IPS-20b (cell line): ENCODE data around the gene KCNMA1.

ENCODE experiments used
- H3K27ac ChIP-seq: one replicate; pipeline ENCODE4 v1.5.1; 2013; ENCODE audit warnings: low read length
- H3K27me3 ChIP-seq: 2 replicates; pipeline ENCODE4 v1.6.1; 2013; ENCODE audit warnings: mild to moderate bottlenecking, low read length, inconsistent platforms; ENCODE audit not compliant: insufficient read depth
- H3K36me3 ChIP-seq: 2 replicates; pipeline ENCODE4 v1.6.1; 2013; ENCODE audit warnings: low read depth, mild to moderate bottlenecking, inconsistent platforms, low read length, moderate library complexity; ENCODE audit not compliant: insufficient read depth
- H3K4me1 ChIP-seq: 2 replicates; pipeline ENCODE4 v1.6.1; 2013; ENCODE audit warnings: mild to moderate bottlenecking, control low read depth, inconsistent platforms, low read length, moderate library complexity; ENCODE audit not compliant: insufficient read depth
- H3K4me3 ChIP-seq: 2 replicates; pipeline ENCODE4 v1.5.1; 2013; ENCODE audit warnings: mild to moderate bottlenecking, low read length, inconsistent platforms
- H3K9ac ChIP-seq: 2 replicates; pipeline ENCODE4 v1.6.1; 2013; ENCODE audit warnings: low read depth, mild to moderate bottlenecking, inconsistent platforms, low read length, moderate library complexity
- H3K9me3 ChIP-seq: 2 replicates; pipeline ENCODE4 v1.6.1; 2013; ENCODE audit warnings: mild to moderate bottlenecking, low read depth, low read length, inconsistent platforms; ENCODE audit not compliant: insufficient read depth

KCNMA1 gene

GRCh38 chr10:77299320-77299719 is 338.3 kb downstream of the KCNMA1 start:
- no peak overlapping the region for H3K27ac ChIP-seq
- no peak overlapping the region for H3K9ac ChIP-seq
- H3K36me3 ChIP-seq, result no peaks in the 10 kb centered on the region
- no peaks in the 10 kb centered on the region for H3K4me1 ChIP-seq
- no peaks in the 10 kb centered on the region for H3K27me3 ChIP-seq
- no peaks in the 10 kb centered on the region for H3K9me3 ChIP-seq
- H3K4me3 ChIP-seq, result no peak overlapping the region

- Histone ChIP-seq H3K9me3 (no peaks in the 10 kb centered on the region), H3K9ac (no peak overlapping the region), H3K27ac (no peak overlapping the region), H3K27me3 (no peaks in the 10 kb centered on the region), H3K36me3 (no peaks in the 10 kb centered on the region), H3K4me1 (no peaks in the 10 kb centered on the region; the same call in 1 of the 2 replicates), H3K4me3 (no peak overlapping the region)
Observed at GRCh38 chr10:77297393-77297739, 340.2 kb downstream of the KCNMA1 start.

- H3K4me3 ChIP-seq, result no peak overlapping the region
- no peaks in the 10 kb centered on the region; the same call in 1 of the 2 replicates for H3K4me1 ChIP-seq
- H3K9me3 ChIP-seq, result no peaks in the 10 kb centered on the region
- no peaks in the 10 kb centered on the region for H3K27me3 ChIP-seq
- no peak overlapping the region for H3K27ac ChIP-seq
- H3K9ac ChIP-seq, result no peak overlapping the region
- H3K36me3 ChIP-seq, result no peaks in the 10 kb centered on the region
Observed at GRCh38 chr10:77296534-77297392, 340.8 kb downstream of the KCNMA1 start.

GRCh38 chr10:77293773-77294172 is 343.8 kb downstream of the KCNMA1 start:
- Histone ChIP-seq H3K27me3 (no peaks in the 10 kb centered on the region), H3K4me1 (peaks cover 15% of the 10 kb centered on the region), H3K9me3 (no peaks in the 10 kb centered on the region), H3K4me3 (no peak overlapping the region), H3K9ac (no peak overlapping the region), H3K36me3 (no peaks in the 10 kb centered on the region), H3K27ac (no peak overlapping the region)

- Histone ChIP-seq H3K27me3 (no peaks in the 10 kb centered on the region), H3K4me3 (no peak overlapping the region), H3K9ac (no peak overlapping the region), H3K9me3 (no peaks in the 10 kb centered on the region), H3K4me1 (peaks cover 18% of the 10 kb centered on the region), H3K27ac (no peak overlapping the region), H3K36me3 (no peaks in the 10 kb centered on the region)
Observed at GRCh38 chr10:77293347-77293746, 344.3 kb downstream of the KCNMA1 start.

GRCh38 chr10:77291596-77292505 is 345.8 kb downstream of the KCNMA1 start:
- Histone ChIP-seq H3K9ac (no peak overlapping the region), H3K27me3 (no peaks in the 10 kb centered on the region), H3K4me3 (no peak overlapping the region), H3K9me3 (no peaks in the 10 kb centered on the region), H3K36me3 (no peaks in the 10 kb centered on the region), H3K4me1 (peaks cover 30% of the 10 kb centered on the region), H3K27ac (no peak overlapping the region)

- Histone ChIP-seq H3K4me1 (peaks cover 33% of the 10 kb centered on the region), H3K27me3 (no peaks in the 10 kb centered on the region), H3K4me3 (no peak overlapping the region), H3K9ac (no peak overlapping the region), H3K36me3 (no peaks in the 10 kb centered on the region), H3K9me3 (no peaks in the 10 kb centered on the region), H3K27ac (no peak overlapping the region)
Observed at GRCh38 chr10:77290528-77291155, 347.0 kb downstream of the KCNMA1 start.

- Histone ChIP-seq H3K4me1 (peaks cover 33% of the 10 kb centered on the region), H3K4me3 (no peak overlapping the region), H3K9ac (no peak overlapping the region), H3K27me3 (no peaks in the 10 kb centered on the region), H3K36me3 (no peaks in the 10 kb centered on the region), H3K9me3 (no peaks in the 10 kb centered on the region), H3K27ac (no peak overlapping the region)
Observed at GRCh38 chr10:77289790-77290189, 347.8 kb downstream of the KCNMA1 start.

- H3K9ac ChIP-seq, result no peak overlapping the region
- no peaks in the 10 kb centered on the region for H3K27me3 ChIP-seq
- no peaks in the 10 kb centered on the region for H3K36me3 ChIP-seq
- H3K27ac ChIP-seq, result no peak overlapping the region
- peaks cover 33% of the 10 kb centered on the region for H3K4me1 ChIP-seq
- H3K9me3 ChIP-seq, result no peaks in the 10 kb centered on the region
- no peak overlapping the region for H3K4me3 ChIP-seq
Observed at GRCh38 chr10:77289027-77289501, 348.5 kb downstream of the KCNMA1 start.

- Histone ChIP-seq H3K9ac (no peak overlapping the region), H3K4me3 (no peak overlapping the region), H3K27me3 (no peaks in the 10 kb centered on the region), H3K36me3 (no peaks in the 10 kb centered on the region), H3K27ac (no peak overlapping the region), H3K4me1 (peaks cover 33% of the 10 kb centered on the region), H3K9me3 (no peaks in the 10 kb centered on the region)
Observed at GRCh38 chr10:77287647-77288120, 349.9 kb downstream of the KCNMA1 start.
